AML-193 (cell line): ENCODE results near the gene SPSB4.
"Not testable (repeated sequence)": the region's sequence is repeated elsewhere in the genome, so short reads cannot be mapped to it uniquely, and the experiment has no call there.

Experiments
- DNase-seq, 2 experiments: peaks; one replicate each; lab custom pipeline; 2025; lab: John Stamatoyannopoulos, UW

The SPSB4 gene

DNA sequence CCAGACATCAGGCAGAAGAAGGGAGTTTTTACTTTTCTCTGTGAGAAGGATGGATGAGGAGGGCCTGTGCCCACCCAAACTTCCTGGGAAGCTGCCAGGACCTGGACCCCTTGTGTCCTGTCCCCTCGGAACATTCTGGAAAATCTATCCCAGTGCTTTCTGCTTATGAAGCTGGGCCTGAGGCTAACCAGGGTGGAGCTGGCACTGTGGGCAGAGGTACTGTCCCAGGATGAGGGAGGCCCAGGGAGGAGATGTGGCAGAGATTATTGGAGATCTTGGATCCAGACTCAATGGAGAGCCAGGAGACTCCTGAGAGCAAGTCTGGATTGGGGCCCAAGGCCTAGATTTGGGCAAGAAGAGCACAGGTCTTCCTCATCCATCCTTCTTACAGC lies 44.4 kb downstream of the SPSB4 start:
- no peak for DNase-seq

DNA sequence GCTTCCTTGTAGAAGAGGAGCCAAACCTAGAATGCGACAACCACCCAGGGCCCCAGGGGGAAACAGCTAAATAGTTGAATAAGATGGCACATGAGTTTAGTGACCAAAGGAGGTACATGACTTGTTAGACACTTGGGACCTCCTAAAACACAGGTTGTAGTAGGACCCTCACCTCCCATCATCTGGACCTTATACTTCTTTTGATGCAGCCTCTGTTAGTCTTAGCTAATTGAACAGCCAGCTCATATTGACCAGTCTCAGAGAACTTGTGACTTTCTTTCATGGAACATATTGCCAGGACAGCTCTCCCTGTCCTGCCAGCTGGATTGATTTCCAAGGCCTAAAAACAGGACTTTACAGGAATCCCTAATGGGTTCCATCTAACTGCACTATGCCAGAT lies 45.0 kb downstream of the SPSB4 start:
- DNase-seq = no peak

DNA sequence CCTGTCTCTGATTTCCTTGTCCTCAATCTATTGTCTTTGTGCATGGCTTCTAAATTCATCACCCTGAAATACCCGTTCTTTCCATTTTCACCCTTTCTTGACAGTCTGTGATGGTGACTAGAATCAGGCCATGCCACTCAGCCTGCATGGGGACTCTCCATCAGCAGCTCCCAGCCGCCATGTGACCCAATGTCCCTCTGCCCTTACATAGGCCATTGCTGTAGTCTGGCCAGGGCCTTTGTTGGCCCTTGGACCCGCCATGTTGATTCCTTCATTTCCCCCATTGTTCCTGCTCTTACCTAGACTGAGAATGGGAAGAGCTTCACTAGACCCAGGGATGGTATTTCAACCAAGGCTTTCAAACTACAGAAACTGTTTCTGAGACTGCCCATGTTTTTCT lies 45.8 kb downstream of the SPSB4 start:
- no peak for DNase-seq

DNA sequence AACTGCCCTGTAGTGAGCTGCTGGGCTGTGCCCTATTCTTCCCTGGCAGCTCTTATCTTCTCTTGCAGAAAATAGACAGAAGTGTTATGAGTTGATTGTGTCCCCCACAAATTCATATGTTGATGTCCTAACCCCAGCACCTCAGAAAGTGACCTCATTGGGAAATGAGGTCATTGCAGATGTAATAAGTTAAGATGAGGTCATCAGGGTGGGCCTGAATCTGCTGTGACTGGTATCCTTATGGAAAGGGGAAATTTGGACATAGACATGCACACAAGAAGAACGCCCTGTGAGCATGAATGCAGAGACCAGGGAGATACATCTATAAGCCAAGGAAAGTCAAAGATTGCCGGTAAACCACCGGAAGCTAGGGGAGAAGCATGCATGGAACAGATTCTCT lies 49.0 kb downstream of the SPSB4 start:
- DNase-seq = no peak

DNA sequence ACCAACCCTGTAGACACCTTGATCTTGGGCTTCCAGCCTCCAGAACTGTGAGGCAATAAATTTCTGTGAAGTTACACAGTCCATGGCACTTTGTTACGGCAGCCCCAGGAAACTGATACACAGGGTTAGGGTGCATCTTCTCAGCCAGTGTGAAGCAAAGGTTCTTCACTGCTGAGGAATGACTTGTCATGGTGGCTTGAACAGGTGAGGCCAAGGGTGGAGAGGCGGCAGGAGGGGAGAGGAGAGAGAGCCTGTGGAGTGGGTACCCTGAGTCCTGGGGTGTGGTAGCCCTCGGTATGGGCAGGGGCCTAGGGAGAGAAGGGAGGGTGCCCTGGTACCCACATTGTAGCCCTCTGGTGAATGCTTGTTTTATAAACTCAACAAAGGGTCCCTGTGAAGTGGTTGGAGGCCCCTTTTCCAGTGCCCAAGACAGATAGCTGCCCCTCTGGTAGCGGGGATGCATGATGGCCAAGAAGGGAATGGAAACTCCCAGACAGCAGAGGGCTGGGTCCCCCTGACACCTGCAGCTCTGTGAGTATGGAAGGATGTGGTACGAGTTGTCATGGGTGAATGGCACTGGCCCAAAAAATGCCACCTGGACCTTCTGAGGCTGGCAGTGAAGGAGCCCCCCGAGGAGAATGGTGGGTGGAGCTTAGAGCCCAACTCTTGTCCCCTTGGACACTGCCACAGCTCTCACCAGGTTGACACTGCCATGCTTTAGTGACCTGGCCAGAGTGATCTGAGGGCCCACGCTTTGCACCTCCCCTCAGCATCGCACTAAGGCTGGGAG lies 49.6 kb downstream of the SPSB4 start:
- no peak for DNase-seq

DNA sequence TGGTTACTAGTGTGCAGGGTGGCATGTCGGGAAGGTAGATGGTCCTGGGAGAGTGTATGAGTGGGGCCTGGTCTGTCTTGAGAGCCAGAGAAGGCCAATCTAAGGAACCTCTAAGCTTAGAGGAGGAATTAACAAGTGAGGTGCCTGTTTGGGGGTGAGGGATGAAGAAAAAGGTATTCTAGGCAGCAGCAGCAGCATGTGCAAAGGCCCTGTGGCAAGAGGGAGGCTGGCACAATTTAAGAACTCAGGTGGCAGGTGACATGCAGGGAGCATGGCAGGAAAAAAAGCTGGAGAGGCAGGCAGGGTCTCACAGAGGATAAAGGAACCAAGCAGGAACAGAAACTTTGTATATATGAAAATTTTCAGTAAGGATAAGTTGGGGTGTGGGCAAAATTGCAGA lies 51.2 kb downstream of the SPSB4 start:
- no peak for DNase-seq

DNA sequence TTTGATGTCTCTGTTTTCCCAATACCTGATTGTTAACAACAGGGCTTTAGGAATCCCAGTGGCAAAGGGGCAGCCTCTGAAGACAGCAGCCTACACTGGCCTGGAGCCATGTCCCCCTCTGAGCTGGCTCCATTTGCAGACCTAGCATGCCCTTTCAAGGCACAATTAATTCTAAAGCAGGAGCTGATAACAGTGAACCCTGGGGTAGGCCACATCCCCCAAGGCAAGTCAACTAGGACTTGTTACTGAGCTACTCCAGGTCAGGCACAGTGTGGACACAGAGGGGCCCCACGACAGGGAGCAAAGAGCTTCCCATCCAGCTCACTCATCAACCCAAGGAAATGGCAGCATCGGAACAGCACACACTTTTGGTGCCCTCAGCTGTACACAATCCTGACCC lies 51.9 kb downstream of the SPSB4 start:
- no peak for DNase-seq

DNA sequence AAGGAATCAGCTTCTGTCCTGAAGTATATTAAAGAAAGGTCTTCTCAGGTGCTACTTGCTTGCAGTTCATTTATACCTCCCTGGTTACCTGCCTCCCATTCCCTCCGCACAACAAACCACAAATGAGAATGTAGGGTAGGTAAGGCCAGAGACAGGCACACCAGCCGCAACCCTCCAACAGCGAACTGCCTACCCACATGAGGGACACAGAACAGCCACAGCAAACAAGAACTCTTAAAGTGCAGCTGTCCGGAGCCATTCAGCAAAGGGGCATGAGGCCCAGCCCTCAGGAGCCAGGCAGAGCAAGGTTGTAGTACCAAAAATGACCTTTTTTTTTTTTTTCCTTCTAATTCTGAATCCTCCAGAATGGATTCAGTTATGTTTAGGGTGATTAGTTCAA lies 52.4 kb downstream of the SPSB4 start:
- DNase-seq = no peak

DNA sequence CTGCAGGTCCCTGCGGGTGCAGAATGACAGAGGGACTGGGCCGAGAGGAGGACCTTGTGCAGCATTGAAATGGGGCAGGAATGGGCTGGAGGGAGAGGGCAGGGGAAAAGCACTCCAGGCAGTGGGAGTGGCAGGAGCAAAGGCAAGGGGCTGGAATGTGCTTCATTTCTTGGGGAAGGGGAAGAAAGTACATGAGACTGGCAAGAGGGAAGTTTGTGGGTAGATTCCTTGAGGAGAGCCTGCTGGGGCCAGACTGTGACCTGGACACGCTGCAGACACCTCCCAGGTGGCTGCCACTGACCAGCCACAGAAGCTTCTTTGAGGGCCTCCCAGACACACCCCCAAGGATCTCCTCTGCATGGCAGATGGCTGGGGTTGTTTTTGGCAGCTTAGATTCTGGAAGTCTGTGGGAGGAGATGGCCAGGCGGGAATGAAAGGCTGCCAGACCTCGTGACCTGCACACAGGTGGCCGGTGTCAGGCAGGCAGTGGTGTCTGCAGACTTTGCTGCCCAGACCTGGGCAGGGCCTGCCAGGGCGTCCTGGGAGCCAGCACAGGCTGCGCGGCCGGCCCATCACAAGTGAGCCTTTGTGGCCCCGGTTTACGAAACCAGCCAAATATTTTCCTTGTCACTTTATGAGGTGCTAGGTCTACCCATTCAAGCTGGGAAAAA lies 53.1 kb downstream of the SPSB4 start:
- no peak for DNase-seq

DNA sequence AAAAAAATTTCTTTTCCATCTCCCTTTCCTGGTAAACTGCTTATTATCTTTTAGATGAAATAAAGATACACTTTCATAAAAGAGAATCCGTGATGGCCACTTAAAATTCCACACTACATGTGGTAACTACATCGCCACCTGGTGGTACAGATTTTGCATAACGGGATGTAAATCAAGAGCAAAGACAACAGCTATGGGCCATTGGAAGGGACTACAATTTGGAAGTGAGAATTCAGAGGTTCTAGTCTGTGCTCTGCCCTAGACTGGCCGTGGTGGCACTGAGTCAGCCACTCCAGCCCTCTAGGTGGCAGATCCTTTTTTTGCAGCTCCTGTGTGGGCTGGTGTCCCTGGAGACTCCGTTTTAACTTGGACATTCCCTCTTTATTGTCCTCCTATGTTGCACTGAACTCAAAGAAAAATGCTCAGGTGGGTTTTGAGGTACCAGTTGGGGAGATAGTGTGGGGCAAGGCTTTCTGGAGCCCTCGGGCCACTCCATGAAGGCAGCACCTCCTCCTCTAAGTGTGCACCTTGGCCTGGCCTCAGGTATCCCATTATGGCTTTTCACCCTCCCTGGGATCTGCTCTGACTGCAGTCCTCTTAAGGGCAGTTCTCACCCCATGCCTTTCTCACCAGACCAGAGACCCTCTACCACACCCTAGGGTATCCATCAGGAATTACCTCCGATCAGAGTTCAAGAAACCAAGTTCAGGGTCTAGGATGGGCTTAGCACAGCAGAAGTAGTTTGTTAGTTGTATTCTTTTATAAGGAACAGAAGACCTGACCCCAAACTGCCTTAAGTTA lies 54.9 kb downstream of the SPSB4 start:
- peak; percentile 71 to 79 for DNase-seq

DNA sequence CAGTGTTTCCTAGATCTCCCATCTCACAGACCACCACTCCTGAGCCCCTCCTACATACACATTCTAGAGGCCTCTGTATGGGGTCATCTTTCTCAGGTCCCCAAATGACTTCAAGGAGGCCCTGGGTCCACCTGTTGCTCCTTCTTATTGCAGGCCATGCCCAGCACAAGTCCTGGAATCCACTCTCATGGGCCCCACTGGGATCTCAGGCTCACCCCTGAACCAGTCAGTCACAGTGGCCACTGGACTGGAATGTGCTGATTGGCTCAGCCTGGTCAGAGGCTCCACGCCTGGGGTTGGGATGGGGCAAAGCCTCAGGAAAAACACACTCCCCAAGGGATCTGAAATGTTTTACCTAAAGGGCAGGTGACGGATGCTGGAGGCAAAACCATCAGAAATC lies 55.7 kb downstream of the SPSB4 start:
- DNase-seq = no peak

DNA sequence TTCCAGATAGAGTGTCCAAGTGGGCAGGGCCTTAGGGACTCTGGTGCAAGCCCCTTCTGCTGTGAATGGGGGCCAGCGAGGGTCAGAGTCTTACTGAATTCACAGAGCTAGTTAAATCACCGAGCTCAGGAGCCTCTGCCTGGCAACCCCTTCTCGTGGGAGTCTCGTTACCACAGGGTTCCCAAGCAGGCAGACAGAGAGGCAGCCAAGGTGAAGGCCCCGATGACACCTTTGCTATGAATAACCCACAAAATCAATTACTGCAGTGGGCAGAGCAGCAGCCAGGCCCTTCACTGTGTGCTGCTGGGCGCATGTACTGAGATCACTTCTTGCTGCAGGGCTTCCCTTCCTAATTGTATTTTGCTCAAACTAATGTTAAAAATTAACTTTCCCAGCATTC lies 56.9 kb downstream of the SPSB4 start:
- DNase-seq = no peak

DNA sequence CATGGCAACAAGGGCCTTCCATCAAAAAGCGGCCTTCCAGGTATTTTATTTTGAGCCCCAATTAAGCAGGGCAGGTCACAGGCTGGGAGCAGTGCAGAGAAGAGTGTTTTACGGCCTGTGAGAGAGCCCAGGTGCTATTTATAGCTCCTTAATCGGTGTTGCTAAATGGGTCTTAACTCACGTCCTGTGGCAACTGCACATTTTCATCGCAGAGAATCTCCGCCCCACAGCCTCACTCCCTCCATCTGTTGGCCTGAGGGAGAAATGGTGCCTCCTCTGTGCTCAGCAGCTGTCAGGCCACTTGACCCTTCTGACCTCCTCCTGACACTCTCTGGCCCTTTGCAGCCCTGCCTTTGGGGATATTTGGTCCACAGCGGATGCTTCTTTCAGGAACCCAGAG lies 58.6 kb downstream of the SPSB4 start:
- no peak for DNase-seq

DNA sequence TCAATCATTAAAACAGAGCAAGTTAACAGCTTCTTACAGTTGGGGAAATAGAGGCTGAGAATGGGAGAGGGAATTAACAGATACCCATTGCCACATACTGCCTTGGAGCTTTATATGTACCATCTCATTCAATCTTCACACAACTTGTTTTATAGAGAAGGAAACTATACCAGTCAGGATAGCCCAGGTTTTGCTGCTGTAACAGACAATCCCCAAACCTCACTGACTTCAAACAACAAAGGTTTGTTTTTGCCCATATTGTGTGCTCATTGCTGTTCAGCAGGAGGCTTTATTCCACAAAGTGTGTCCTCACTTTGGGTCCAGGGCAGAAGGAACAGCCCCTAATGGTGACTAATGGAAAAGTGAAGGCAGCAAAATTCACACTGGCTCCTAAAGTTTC lies 59.2 kb downstream of the SPSB4 start:
- DNase-seq = no peak

DNA sequence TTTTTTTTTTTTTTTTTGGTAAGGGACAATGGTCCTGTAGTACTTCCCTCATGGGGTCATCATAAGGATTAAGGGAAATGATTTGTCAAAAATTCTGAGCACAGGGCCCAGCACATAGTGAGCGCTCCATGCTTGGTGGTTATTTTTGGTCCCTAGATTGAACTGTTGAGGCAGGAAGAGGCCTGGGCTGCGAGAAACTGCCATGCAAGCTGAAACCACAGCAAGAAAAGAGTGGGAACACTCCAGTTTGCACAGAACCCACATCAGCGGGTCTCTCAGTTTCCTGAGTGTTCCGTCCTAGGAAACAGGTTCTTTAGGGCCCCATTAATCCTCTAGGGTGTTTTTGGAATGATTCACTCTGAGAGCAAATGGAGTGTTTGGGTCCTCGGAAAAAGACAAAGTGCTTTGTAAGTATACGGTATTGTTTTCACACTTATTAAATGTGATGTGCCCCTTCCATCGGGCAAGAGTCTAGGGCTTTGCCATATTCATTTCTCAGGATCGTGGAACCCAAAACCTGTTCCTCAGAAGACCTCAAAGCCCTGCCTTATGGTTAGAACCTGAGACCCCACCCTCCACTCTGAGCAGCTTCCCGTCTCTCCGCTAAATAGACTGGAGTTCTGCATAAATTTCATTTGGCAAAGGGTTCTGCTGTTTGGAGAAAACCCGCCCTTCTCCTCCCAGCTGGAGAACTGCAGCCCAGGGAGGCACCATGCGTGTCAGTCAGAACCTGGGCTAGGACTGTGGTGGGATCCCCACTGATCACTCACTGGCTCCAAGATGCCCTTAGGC lies 60.4 kb downstream of the SPSB4 start:
- no peak for DNase-seq

DNA sequence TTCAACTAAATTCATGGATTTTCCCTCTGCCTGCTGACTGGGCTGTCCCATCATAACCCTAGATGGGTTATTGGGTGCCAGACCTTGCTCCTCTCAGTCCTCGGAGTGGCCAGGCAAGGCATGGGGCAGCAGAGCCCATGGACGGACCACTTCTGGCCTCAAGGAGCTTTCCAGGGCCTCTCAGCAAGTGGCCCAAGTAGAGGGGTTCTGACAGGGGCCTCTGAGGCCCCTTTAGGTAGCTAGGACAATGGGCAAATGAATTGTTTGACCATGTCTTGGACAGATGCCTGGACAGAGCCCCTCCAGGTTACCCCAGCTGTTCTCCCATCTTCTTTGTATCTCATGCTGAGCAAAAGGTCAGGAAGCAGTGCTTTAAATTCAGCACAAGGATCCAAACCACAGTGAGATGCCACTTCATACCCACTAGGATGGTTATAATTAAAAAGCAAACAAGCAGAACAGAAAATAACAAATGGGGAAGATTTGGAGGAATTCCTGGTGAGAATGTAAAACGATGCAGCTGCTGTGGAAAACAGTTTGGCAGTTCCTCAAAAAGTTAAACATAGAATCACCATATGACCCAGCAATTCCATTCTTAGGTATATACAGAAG lies 61.6 kb downstream of the SPSB4 start:
- DNase-seq = no peak

DNA sequence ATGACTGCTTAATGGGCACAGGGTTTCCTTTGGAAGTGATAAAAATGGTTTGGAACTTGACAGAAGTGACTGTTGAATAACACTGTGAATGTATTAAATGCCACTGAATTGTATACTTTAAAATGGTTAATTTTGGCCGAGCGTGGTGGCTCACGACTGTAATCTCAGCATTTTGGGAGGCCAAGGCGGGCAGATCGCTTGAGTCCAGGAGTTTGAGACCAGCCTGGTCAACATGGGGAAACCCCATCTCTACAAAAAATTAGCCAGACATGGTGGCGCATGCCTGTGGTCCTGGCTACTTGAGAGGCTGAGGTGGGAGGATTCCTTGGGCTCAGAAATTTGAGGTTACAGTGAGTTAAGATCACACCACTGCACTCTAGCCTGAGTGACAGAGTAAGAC lies 62.5 kb downstream of the SPSB4 start:
- DNase-seq = not testable (repeated sequence)

DNA sequence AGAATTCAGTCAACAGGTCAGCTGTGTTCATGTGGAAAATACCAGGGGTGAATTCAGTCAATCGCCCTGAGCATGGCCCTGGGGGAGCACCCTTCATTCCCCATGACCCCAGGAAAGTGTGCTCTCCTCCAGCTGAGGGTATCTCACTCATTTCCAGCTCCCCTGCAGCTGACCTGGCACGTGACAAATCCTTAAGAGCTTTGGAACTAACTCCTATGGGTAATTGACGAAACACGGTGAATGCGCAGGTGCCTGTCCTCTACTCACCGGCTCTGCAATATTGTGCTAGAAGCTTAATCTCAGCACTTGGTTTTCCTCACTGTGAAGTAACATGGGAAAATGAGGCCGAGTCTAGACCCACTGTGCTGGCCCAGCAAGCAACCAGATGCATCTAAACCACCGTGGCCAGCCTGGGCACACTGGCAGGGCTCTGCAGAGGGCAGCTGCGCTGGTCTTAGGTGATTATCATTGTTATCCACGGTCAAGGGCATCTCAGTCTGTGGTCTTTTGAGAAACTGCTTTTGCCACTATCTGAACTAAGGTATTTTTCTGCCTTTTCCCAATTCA lies 63.1 kb downstream of the SPSB4 start:
- no peak for DNase-seq

DNA sequence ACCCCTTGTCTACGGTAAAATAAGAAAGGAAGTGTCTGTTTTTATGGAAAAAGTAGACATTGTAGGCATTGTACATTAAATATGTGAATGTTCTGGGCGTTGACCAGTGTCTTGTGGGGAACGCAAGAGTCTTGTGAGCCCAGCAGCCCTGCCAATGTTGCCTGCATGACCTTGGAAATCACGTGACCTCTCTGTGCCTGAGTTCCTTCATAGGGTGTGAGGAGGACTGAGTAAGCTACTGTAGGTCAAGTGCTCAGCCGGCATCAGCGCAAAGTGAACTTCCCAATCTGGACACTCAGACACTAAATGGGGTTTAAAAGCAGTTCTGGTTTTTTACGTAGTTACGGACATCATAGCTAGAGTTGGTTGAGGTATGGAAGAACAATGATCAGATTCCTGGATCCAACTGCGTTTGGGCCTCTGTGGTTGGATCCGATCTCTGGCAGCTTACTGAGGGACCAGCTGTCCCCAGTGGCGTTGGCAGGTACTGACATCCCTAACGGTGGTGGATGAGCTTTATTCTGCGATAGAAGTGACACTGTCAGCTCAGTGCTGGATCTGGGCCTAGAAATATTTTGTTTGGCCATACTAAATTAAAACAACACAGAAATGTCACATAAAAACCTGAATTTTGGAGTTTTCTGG lies 63.8 kb downstream of the SPSB4 start:
- no peak for DNase-seq

DNA sequence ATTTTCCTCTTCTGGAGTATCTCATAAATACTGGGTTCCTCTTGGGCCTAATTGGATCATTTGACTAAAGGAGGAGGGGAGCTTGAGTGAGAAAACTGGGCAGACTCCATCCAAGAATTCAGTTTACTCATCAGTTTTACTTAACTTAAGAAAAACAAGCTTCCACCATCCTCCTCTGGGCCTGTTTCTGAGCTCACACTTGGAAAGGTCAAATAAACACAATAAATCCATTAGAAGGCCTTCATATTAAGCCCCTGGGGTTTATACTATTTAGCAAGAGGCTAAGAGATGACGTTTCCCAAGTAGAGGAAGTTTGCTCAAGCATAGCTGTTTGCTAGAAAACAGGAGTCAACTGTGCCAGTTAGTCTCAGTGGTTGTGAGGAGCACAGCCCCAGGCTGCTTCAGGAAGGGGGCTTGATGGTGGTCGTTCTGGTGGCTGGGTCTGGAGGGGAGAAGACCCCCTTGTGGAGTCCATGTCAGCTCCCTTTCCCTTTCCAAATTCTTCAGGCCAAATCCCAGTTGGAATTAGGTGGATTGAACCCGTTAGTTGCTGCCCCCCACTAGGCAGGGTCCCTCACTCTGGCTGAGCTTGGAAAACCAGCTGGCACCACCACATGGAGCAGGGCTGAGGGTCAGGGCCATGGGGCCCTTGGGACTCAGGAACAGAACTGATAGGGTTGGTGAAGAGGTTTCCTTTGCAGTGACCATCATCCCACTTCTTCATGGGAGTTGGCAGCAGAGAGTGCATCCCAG lies 64.8 kb downstream of the SPSB4 start:
- DNase-seq = peak; percentile 1 to 5
